Activated CD8-positive, alpha-beta memory T cell treated with anti-CD3 and anti-CD28 coated beads for 36 hours (primary cell): ENCODE results near the gene TMA16. TPM values are rescaled to one million over a fixed set of nuclear protein-coding genes. Genes with fewer than 3 reads are reported as not detected.
"Not testable (repeated sequence)": the region's sequence is repeated elsewhere in the genome, so short reads cannot be mapped to it uniquely, and the experiment has no call there.

ENCODE experiments used
- CTCF ChIA-PET: fragments of 350-600 bp; sonication (Branson Sonifier 250); formaldehyde crosslinking; loops from one replicate; lab custom pipeline; 2021; ENCODE audit warnings: antibody characterized with exemption; lab: Charles Lee
- POLR2A ChIA-PET: fragments of 350-600 bp; sonication (Branson Sonifier 250); formaldehyde crosslinking; loops from one replicate; lab custom pipeline; 2021; ENCODE audit warnings: antibody characterized with exemption; lab: Charles Lee
- total RNA-seq, 2 experiments: library from RNA; stranded (reverse); gene quantifications; one replicate each; pipeline ENCODE4 v1.2.3, GENCODE V29; 2021

The TMA16 gene
- 10 to 100 TPM; 48.1 to 51.0 TPM for total RNA-seq

- ChIA-PET CTCF (interaction anchor here (1.0 to 1.6 kb wide), 6 partner anchors 9 to 55 kb away, joined by 3 to 10 read pairs (median 4); no protein-coding TSS in a partner anchor), POLR2A (interaction anchor here (0.6 to 2.1 kb wide), 7 partner anchors 9 to 1833 kb away, joined by 3 to 14 read pairs (median 4); partner anchors contain the start of gene MSMO1)
These were observed at the start of gene TMA16 for GRCh38 chr4:163494360-163495241. TMA16 (plus strand) TSS chr4:163494690; CDS start chr4:163494802, 112 bp downstream.

GRCh38 chr4:163447023-163447422, 47.5 kb upstream of the TMA16 start:
- POLR2A ChIA-PET, result not testable (repeated sequence)
- CTCF ChIA-PET, result interaction anchor here (0.7 kb wide), 1 partner anchor 237 kb away, joined by 3 read pairs; no protein-coding TSS in a partner anchor

GRCh38 chr4:163447481-163447880, 47.0 kb upstream of the TMA16 start:
- ChIA-PET POLR2A (no interaction called here), CTCF (interaction anchor here (0.7 kb wide), 1 partner anchor 237 kb away, joined by 3 read pairs; no protein-coding TSS in a partner anchor)

GRCh38 chr4:163448540-163449203, 45.8 kb upstream of the TMA16 start:
- POLR2A ChIA-PET, result no interaction called here
- CTCF ChIA-PET, result no interaction called here

- ChIA-PET POLR2A (no interaction called here), CTCF (no interaction called here)
These were observed 31.9 kb upstream of the TMA16 start for GRCh38 chr4:163462556-163462955.

- POLR2A ChIA-PET, result no interaction called here
- CTCF ChIA-PET, result interaction anchor here (0.5 kb wide), 1 partner anchor 83 kb away, joined by 3 read pairs; no protein-coding TSS in a partner anchor
These were observed 27.3 kb upstream of the TMA16 start for GRCh38 chr4:163467082-163467770.

- ChIA-PET CTCF (no interaction called here), POLR2A (no interaction called here)
These were observed 24.1 kb upstream of the TMA16 start for GRCh38 chr4:163470391-163470790.

GRCh38 chr4:163473130-163473529, 21.4 kb upstream of the TMA16 start:
- ChIA-PET CTCF (no interaction called here), POLR2A (no interaction called here)

- POLR2A ChIA-PET, result no interaction called here
These were observed 20.9 kb upstream of the TMA16 start, which contains the start of gene TKTL2 for GRCh38 chr4:163473576-163473975. TKTL2 (minus strand) TSS chr4:163473754; CDS start chr4:163473734, 20 bp downstream.

GRCh38 chr4:163474027-163474426, 20.5 kb upstream of the TMA16 start:
- ChIA-PET CTCF (no interaction called here), POLR2A (no interaction called here)

More at GRCh38 chr4:163473576-163473975, 20.9 kb upstream of the TMA16 start, which contains the start of gene TKTL2:
- CTCF ChIA-PET, result no interaction called here

- ChIA-PET POLR2A (no interaction called here), CTCF (no interaction called here)
These were observed 17.6 kb upstream of the TMA16 start for GRCh38 chr4:163476761-163477438.

GRCh38 chr4:163482190-163482589, 12.3 kb upstream of the TMA16 start:
- ChIA-PET POLR2A (no interaction called here), CTCF (interaction anchor here (1.7 kb wide), 1 partner anchor 66 kb away, joined by 4 read pairs; no protein-coding TSS in a partner anchor)

GRCh38 chr4:163484906-163485305, 9.6 kb upstream of the TMA16 start:
- ChIA-PET POLR2A (no interaction called here), CTCF (interaction anchor here (0.7 to 1.0 kb wide), 2 partner anchors 9 to 987 kb away, joined by 3 read pairs; partner anchors contain the start of gene TMA16)

- ChIA-PET CTCF (interaction anchor here (0.7 to 1.1 kb wide), 2 partner anchors 9 to 987 kb away, joined by 3 to 4 read pairs; partner anchors contain the start of gene TMA16), POLR2A (interaction anchor here (1.1 kb wide), 1 partner anchor 8 kb away, joined by 4 read pairs; no protein-coding TSS in a partner anchor)
These were observed 8.9 kb upstream of the TMA16 start for GRCh38 chr4:163485589-163485988.

GRCh38 chr4:163486321-163486720, 8.2 kb upstream of the TMA16 start:
- POLR2A ChIA-PET, result interaction anchor here (1.1 kb wide), 1 partner anchor 8 kb away, joined by 4 read pairs; no protein-coding TSS in a partner anchor
- CTCF ChIA-PET, result interaction anchor here (1.1 to 1.2 kb wide), 2 partner anchors 8 to 54 kb away, joined by 3 to 4 read pairs; partner anchors contain the start of gene TMA16

GRCh38 chr4:163489929-163490328, 4.6 kb upstream of the TMA16 start:
- ChIA-PET CTCF (no interaction called here), POLR2A (no interaction called here)

GRCh38 chr4:163492951-163493504, 1.5 kb upstream of the TMA16 start:
- POLR2A ChIA-PET, result interaction anchor here (2.1 kb wide), 1 partner anchor 57 kb away, joined by 14 read pairs; no protein-coding TSS in a partner anchor
- CTCF ChIA-PET, result interaction anchor here (1.0 to 1.6 kb wide), 3 partner anchors 9 to 55 kb away, joined by 3 to 4 read pairs (median 3); no protein-coding TSS in a partner anchor
